Measurements from ENCODE around the gene PLA2G10.

PLA2G10 gene

GRCh38 chr16:14678748-14679497 is 15.2 kb downstream of the PLA2G10 start:
- TF ChIP-seq USF1 (IDR thresholded peaks at IDR 0.05), result no peak
- TF ChIP-seq FOXM1 (IDR thresholded peaks at IDR 0.05; ENCODE audit: borderline replicate concordance, low read depth), result no peak
- TF ChIP-seq TCF12 (IDR thresholded peaks at IDR 0.05; ENCODE audit: low read depth), result no peak
- no peak for TF ChIP-seq EP300 (IDR thresholded peaks at IDR 0.05; ENCODE audit: borderline replicate concordance)
- TF ChIP-seq NFIC (IDR thresholded peaks at IDR 0.05), result no peak
- no peak for TF ChIP-seq TEAD4 (IDR thresholded peaks at IDR 0.05)
- TF ChIP-seq MAX (IDR thresholded peaks at IDR 0.05), result no peak
- TF ChIP-seq ZBTB7A (IDR thresholded peaks at IDR 0.05; ENCODE audit: low read depth), result no peak
- TF ChIP-seq EGR1 (IDR thresholded peaks at IDR 0.05), result no peak
- no peak for TF ChIP-seq CEBPB (IDR thresholded peaks at IDR 0.05)
- no peak for TF ChIP-seq TAF1 (IDR thresholded peaks at IDR 0.05; ENCODE audit: low read depth)
- TF ChIP-seq CREB1 (IDR thresholded peaks at IDR 0.05; ENCODE audit: low read depth), result no peak
- TF ChIP-seq REST (IDR thresholded peaks at IDR 0.05; ENCODE audit: low read depth), result no peak
- TF ChIP-seq RAD21 (IDR thresholded peaks at IDR 0.05; ENCODE audit: low read depth), result no peak
- no peak for TF ChIP-seq YY1 (IDR thresholded peaks at IDR 0.05; ENCODE audit: low read depth)

- no peak for TF ChIP-seq EP300 (IDR thresholded peaks at IDR 0.05; ENCODE audit: borderline replicate concordance)
- TF ChIP-seq RAD21 (IDR thresholded peaks at IDR 0.05; ENCODE audit: low read depth), result no peak
- TF ChIP-seq TEAD4 (IDR thresholded peaks at IDR 0.05), result no peak
- no peak for TF ChIP-seq CEBPB (IDR thresholded peaks at IDR 0.05)
- TF ChIP-seq USF1 (IDR thresholded peaks at IDR 0.05), result no peak
- no peak for TF ChIP-seq MAX (IDR thresholded peaks at IDR 0.05)
- no peak for TF ChIP-seq NFIC (IDR thresholded peaks at IDR 0.05)
- no peak for TF ChIP-seq TAF1 (IDR thresholded peaks at IDR 0.05; ENCODE audit: low read depth)
- no peak for TF ChIP-seq REST (IDR thresholded peaks at IDR 0.05; ENCODE audit: low read depth)
- no peak for TF ChIP-seq TCF12 (IDR thresholded peaks at IDR 0.05; ENCODE audit: low read depth)
- no peak for TF ChIP-seq CREB1 (IDR thresholded peaks at IDR 0.05; ENCODE audit: low read depth)
- no peak for TF ChIP-seq ZBTB7A (IDR thresholded peaks at IDR 0.05; ENCODE audit: low read depth)
- TF ChIP-seq FOXM1 (IDR thresholded peaks at IDR 0.05; ENCODE audit: borderline replicate concordance, low read depth), result no peak
- no peak for TF ChIP-seq YY1 (IDR thresholded peaks at IDR 0.05; ENCODE audit: low read depth)
- no peak for TF ChIP-seq EGR1 (IDR thresholded peaks at IDR 0.05)
Observed at GRCh38 chr16:14677627-14678026, 16.5 kb downstream of the PLA2G10 start.

- TF ChIP-seq FOXM1 (IDR thresholded peaks at IDR 0.05; ENCODE audit: borderline replicate concordance, low read depth), result no peak
- no peak for TF ChIP-seq CREB1 (IDR thresholded peaks at IDR 0.05; ENCODE audit: low read depth)
- TF ChIP-seq YY1 (IDR thresholded peaks at IDR 0.05; ENCODE audit: low read depth), result no peak
- no peak for TF ChIP-seq TEAD4 (IDR thresholded peaks at IDR 0.05)
- no peak for TF ChIP-seq EGR1 (IDR thresholded peaks at IDR 0.05)
- no peak for TF ChIP-seq ZBTB7A (IDR thresholded peaks at IDR 0.05; ENCODE audit: low read depth)
- TF ChIP-seq RAD21 (IDR thresholded peaks at IDR 0.05; ENCODE audit: low read depth), result no peak
- no peak for TF ChIP-seq NFIC (IDR thresholded peaks at IDR 0.05)
- TF ChIP-seq TAF1 (IDR thresholded peaks at IDR 0.05; ENCODE audit: low read depth), result no peak
Observed at GRCh38 chr16:14676633-14677032, 17.5 kb downstream of the PLA2G10 start.

GRCh38 chr16:14672403-14672971 is 21.6 kb downstream of the PLA2G10 start:
- no peak for TF ChIP-seq REST (IDR thresholded peaks at IDR 0.05; ENCODE audit: low read depth)
- no peak for TF ChIP-seq RAD21 (IDR thresholded peaks at IDR 0.05; ENCODE audit: low read depth)
- peak; percentile 92 for TF ChIP-seq USF1 (IDR thresholded peaks at IDR 0.05)
- 0 out of 2 replicates have a peak, but pooled peaks have one; percentile 6 for TF ChIP-seq MAX (IDR thresholded peaks at IDR 0.05)
- TF ChIP-seq NFIC (IDR thresholded peaks at IDR 0.05), result no peak
